ENCODE data around the gene RAB4B. TPM values are rescaled to one million over a fixed set of nuclear protein-coding genes. Genes with fewer than 3 reads are reported as not detected.
"Not testable (repeated sequence)": the region's sequence is repeated elsewhere in the genome, so short reads cannot be mapped to it uniquely, and the experiment has no call there.

The RAB4B gene
- total RNA-seq, 1 donor from 2014 or later, result 21.3 TPM

DNA sequence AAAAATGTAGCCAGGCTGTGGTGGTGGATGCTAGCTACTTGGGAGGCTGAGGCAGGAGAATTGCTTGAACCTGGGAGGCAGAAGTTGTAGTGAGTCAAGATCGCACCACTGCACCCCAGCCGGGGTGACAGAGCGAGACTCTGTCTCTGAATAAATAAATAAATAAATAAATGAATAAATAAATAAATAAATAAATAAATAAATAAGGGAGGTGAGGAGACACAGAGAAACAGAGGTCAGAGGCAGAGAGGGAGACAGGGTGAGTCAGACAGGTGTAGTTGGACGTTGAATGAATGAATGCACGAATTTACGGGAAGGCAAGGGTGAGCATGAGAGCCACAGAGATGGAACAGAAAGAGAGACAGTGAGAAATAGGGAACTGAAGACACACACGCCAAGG lies 3.1 kb downstream of the RAB4B start:
- DNase-seq, result no peak

- DNase-seq, result no peak
Observed at GRCh38 chr19:40783711-40784110, 5.7 kb downstream of the RAB4B start.

DNA sequence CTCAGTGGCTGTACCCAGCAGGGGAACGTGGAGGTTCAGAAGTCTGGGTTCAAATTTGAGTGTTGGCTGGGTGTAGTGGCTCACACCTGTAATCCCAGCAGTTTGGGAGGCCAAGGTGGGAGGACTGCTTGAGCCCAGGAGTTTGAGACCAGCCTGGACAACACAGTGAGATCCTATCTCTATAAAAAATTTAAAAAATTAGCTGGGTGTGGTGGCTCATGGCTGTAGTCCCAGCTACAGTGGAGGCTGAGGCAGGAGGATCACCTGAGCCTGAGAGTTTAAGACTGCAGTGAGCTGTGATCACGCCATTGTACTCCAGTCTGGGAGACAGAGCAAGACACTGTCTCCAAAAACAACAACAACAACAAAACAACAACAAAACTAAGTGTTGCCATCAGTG lies 6.1 kb downstream of the RAB4B start:
- not testable (repeated sequence) for DNase-seq

DNA sequence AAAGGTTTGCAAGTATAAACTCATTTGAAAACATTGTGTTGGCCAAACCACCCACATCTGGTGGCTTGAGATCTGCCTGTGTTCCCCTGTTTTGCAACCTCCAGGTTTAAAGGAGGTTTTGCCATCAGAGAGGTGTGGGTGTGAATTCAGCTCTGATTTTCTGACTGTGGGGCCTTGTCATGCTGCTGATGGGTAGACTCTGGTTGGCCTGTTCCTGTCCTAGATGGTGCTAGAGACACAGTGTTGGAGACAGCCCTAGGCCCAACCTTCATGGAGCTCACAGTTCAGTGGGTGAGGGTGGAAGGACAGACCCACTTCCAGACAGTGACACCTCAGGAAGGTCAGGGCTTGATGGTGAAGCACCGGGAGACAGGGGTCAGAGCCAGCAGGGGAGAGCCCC lies 7.5 kb downstream of the RAB4B start:
- DNase-seq, result no peak

GRCh38 chr19:40786060-40787037 lies 8.3 kb downstream of the RAB4B start:
- DNase-seq, result no peak

- DNase-seq, result no peak
Observed at GRCh38 chr19:40791349-40791748, 13.3 kb downstream of the RAB4B start.

GRCh38 chr19:40791996-40792395 lies 13.9 kb downstream of the RAB4B start:
- no peak for DNase-seq

GRCh38 chr19:40797166-40797962 lies 19.3 kb downstream of the RAB4B start:
- no peak for DNase-seq

DNA sequence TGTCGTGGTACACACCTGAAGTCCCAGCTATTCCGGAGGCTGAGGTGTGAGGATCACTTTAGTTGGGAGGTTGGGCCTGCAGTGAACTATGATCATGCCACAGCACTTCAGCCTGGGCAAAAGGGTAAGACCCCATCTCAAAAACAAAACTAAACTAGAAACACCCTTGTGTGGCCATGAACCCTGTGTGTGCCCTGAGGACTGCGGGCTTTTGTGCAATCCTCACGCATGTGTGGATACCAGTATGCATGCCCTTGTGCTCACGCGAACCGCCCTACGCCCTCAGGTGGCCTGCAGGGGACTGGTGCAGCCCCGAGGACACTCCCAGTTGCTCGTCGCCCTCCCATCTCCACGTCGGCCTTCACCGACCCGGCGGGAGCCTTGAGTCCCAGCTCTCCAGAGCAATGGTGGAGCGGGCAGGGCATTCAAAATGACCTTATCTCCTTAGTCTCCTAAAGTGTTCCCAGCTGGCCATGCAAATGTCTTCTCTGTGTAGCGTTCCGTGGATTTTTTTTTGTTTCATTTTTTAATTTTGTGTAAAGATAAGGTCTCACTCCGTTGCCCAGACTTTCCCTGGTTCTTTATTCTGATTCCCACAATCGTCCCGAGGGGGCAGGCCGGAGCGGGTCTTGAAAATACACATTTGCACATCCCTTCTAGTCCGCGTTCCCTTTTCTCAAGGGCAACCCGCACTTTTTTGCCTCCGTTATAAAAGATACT lies 20.1 kb downstream of the RAB4B start:
- peak; percentile 82 for DNase-seq

- DNase-seq, result peak; percentile 100
Observed at GRCh38 chr19:40798683-40799557, 20.9 kb downstream of the RAB4B start, which contains the start of gene EGLN2. Gene EGLN2 (plus strand): TSS chr19:40799191. CDS start chr19:40800573, 1,382 bp downstream.

GRCh38 chr19:40799558-40800338 lies 21.7 kb downstream of the RAB4B start:
- DNase-seq, result peak; percentile 72

DNA sequence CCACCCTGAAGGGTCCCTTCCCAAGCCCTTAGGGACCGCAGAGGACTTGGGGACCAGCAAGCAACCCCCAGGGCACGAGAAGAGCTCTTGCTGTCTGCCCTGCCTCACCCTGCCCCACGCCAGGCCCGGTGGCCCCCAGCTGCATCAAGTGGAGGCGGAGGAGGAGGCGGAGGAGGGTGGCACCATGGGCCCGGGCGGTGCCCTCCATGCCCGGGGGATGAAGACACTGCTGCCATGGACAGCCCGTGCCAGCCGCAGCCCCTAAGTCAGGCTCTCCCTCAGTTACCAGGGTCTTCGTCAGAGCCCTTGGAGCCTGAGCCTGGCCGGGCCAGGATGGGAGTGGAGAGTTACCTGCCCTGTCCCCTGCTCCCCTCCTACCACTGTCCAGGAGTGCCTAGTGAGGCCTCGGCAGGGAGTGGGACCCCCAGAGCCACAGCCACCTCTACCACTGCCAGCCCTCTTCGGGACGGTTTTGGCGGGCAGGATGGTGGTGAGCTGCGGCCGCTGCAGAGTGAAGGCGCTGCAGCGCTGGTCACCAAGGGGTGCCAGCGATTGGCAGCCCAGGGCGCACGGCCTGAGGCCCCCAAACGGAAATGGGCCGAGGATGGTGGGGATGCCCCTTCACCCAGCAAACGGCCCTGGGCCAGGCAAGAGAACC lies 22.4 kb downstream of the RAB4B start:
- peak; percentile 22 for DNase-seq

GRCh38 chr19:40800997-40801377 lies 22.9 kb downstream of the RAB4B start:
- peak; percentile 12 for DNase-seq

DNA sequence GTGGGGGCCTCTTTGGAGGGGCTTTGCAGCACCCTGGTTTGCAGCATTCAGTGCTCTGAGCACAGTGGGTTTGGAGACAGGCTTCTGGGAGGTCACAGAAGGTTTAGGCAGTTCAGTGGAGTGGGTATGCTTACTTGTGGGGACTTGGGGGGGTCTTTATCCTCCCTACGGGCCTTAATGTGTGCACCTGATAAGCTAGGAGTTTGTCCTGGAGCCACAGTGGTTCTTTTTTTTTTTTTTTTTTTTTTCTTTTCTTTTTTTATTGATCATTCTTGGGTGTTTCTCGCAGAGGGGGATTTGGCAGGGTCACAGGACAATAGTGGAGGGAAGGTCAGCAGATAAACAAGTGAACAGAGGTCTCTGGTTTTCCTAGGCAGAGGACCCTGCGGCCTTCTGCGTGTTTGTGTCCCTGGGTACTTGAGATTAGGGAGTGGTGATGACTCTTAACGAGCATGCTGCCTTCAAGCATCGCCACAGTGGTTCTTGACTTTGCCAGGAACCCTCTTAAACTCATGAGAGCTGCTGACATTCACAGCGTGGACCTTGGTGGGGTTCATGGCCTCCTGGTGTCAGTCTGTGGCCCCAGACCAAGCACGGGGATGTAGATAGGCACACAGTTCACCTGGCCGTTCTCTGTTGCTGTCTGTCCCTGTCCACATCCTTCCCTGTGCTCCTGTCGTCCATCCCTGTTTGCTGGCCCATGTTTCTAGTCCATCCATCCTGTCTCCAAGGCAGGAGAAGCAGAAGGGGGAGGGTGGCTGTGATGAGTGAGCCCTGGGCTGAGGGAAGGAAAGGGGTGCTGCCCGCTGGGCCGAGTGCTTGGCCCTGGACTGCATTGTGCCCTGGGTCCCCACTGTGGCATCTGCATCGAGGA lies 23.6 kb downstream of the RAB4B start:
- peak; percentile 22 for DNase-seq

GRCh38 chr19:40802300-40803169 lies 24.5 kb downstream of the RAB4B start:
- peak; percentile 50 for DNase-seq

- peak; percentile 17 for DNase-seq
Observed at GRCh38 chr19:40803170-40803856, 25.3 kb downstream of the RAB4B start.
